ENCODE data around the gene MAP2K5. TPM values are rescaled to one million over a fixed set of nuclear protein-coding genes. Genes with fewer than 3 reads are reported as not detected.
A peak's percentile ranks its signal among the peaks of the same experiment; 100 is the strongest.

The MAP2K5 gene
- total and polyA plus RNA-seq, 8 donors, result 1.8 to 94.6 (median 11.1) TPM

DNA sequence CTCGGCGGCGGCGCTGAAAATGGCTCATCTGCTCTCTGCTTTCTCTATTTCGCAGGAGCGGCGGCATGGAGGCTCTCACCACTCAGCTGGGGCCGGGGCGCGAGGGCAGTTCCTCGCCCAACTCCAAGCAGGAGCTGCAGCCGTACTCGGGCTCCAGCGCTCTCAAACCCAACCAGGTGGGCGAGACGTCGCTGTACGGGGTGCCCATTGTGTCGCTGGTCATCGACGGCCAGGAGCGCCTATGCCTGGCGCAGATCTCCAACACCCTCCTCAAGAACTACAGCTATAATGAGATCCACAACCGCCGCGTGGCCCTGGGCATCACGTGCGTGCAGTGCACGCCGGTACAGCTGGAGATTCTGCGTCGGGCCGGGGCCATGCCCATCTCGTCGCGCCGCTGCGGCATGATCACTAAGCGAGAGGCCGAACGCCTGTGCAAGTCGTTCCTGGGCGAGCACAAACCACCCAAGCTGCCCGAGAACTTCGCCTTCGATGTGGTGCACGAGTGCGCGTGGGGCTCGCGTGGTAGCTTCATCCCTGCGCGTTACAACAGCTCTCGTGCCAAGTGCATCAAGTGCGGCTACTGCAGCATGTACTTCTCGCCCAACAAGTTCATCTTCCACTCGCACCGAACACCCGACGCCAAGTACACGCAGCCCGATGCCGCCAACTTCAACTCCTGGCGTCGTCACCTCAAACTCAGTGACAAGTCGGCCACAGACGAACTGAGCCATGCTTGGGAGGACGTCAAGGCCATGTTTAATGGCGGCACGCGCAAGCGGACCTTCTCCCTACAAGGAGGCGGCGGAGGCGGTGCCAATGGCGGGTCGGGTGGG is 283.6 kb downstream of the MAP2K5 start:
- Histone ChIP-seq H3K36me3 (no peaks in the 10 kb centered on the region), H3K27me3 (peaks cover 92 to 100% (median 100%) of the 10 kb centered on the region in 3 donors), H3K4me1 (peaks cover 49 to 91% (median 80%) of the 10 kb centered on the region in 4 donors), H3K9me3 (peaks cover 0 to 11% (median 0%) of the 10 kb centered on the region in 4 donors), H3K27ac (no peak overlapping the region), H3K4me3 (peak overlapping the region in 2 of 4 donors; percentile 26 to 41)
- DNase-seq, result peak in 1 of 2 donors; percentile 25
- intact Hi-C loops (cut with DNase I; ENCODE audit: low total_unique reads), result no loop called here
- WGBS, 5 donors, result 5 to 12% (median 9%) methylated on average over 48 to 77 of the region's 77 CpGs
- TF ChIP-seq POLR2AphosphoS5 (IDR thresholded peaks at IDR 0.05), result no peak
- TF ChIP-seq EP300 (IDR thresholded peaks at IDR 0.05), result no peak
- TF ChIP-seq POLR2A (IDR thresholded peaks at IDR 0.05), result no peak
- TF ChIP-seq, protein P1, sequence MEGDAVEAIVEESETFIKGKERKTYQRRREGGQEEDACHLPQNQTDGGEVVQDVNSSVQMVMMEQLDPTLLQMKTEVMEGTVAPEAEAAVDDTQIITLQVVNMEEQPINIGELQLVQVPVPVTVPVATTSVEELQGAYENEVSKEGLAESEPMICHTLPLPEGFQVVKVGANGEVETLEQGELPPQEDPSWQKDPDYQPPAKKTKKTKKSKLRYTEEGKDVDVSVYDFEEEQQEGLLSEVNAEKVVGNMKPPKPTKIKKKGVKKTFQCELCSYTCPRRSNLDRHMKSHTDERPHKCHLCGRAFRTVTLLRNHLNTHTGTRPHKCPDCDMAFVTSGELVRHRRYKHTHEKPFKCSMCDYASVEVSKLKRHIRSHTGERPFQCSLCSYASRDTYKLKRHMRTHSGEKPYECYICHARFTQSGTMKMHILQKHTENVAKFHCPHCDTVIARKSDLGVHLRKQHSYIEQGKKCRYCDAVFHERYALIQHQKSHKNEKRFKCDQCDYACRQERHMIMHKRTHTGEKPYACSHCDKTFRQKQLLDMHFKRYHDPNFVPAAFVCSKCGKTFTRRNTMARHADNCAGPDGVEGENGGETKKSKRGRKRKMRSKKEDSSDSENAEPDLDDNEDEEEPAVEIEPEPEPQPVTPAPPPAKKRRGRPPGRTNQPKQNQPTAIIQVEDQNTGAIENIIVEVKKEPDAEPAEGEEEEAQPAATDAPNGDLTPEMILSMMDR (IDR thresholded peaks at IDR 0.05), result no peak

DNA sequence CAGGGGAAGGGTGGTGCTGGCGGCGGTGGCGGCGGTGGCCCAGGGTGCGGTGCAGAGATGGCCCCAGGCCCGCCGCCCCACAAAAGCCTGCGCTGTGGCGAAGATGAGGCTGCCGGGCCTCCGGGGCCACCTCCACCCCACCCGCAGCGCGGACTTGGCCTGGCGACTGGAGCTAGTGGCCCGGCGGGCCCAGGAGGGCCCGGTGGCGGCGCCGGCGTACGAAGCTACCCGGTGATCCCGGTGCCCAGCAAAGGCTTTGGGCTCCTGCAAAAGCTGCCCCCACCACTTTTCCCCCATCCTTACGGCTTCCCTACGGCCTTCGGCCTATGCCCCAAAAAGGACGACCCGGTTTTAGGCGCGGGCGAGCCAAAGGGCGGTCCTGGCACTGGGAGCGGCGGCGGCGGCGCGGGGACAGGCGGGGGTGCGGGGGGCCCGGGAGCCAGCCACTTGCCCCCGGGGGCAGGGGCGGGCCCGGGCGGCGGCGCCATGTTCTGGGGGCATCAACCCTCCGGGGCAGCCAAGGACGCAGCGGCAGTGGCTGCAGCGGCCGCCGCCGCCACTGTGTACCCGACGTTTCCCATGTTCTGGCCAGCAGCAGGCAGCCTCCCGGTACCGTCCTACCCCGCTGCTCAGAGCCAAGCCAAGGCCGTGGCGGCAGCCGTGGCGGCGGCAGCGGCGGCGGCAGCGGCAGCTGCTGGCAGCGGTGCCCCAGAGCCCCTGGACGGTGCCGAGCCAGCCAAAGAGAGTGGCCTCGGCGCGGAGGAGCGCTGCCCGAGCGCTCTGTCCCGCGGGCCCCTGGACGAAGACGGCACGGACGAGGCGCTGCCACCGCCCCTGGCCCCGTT is 284.4 kb downstream of the MAP2K5 start:
- H3K27me3 ChIP-seq, result peaks cover 89 to 100% (median 99%) of the 10 kb centered on the region in 3 donors
- H3K4me3 ChIP-seq, result peak overlapping the region in 1 of 4 donors; percentile 33
- peaks cover 49 to 84% (median 74%) of the 10 kb centered on the region in 4 donors for H3K4me1 ChIP-seq
- peak in 1 of 2 donors; percentile 32 for DNase-seq
- no peaks in the 10 kb centered on the region for H3K36me3 ChIP-seq
- WGBS, 5 donors, result 3 to 12% (median 6%) methylated on average over 30 to 87 of the region's 88 CpGs
- H3K9me3 ChIP-seq, result peaks cover 0 to 11% (median 0%) of the 10 kb centered on the region in 4 donors
- TF ChIP-seq, protein P1 (IDR thresholded peaks at IDR 0.05), result no peak
- TF ChIP-seq EP300 (IDR thresholded peaks at IDR 0.05) (no peak), POLR2AphosphoS5 (IDR thresholded peaks at IDR 0.05) (no peak), POLR2A (IDR thresholded peaks at IDR 0.05) (no peak)
- no peak overlapping the region for H3K27ac ChIP-seq
- intact Hi-C loops (cut with DNase I; ENCODE audit: low total_unique reads), result no loop called here

DNA sequence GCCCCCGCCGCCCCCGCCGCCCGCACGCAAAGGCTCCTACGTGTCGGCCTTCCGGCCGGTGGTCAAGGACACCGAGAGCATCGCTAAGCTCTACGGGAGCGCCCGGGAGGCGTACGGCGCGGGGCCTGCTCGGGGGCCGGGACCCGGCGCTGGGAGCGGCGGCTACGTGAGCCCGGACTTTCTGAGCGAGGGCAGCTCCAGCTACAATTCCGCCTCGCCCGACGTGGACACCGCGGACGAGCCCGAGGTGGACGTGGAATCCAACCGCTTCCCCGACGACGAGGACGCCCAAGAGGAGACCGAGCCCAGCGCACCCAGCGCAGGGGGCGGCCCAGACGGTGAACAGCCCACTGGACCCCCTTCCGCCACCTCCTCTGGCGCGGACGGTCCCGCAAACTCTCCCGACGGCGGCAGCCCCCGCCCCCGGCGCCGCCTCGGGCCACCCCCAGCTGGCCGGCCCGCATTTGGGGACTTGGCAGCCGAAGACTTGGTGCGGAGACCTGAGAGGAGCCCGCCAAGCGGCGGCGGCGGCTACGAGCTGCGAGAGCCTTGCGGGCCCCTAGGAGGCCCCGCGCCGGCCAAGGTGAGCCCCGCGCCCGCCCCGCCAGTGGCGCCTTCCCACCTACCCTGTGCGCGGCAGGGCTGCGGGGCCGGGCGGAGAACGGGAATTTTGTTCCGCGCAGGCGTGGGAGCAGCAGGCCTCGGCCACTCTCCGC is 285.2 kb downstream of the MAP2K5 start:
- peak in 1 of 2 donors; percentile 27 for DNase-seq
- 2 to 7% (median 5%) methylated on average over 7 to 91 of the region's 91 CpGs for whole genome bisulfite sequencing, 5 donors
- H3K36me3 ChIP-seq, result no peaks in the 10 kb centered on the region
- H3K9me3 ChIP-seq, result peaks cover 0 to 11% (median 0%) of the 10 kb centered on the region in 4 donors
- no peak for TF ChIP-seq POLR2A (IDR thresholded peaks at IDR 0.05)
- TF ChIP-seq, protein P1 (IDR thresholded peaks at IDR 0.05), result no peak
- TF ChIP-seq EP300 (IDR thresholded peaks at IDR 0.05), result no peak
- no peak for TF ChIP-seq POLR2AphosphoS5 (IDR thresholded peaks at IDR 0.05)
- peaks cover 88 to 100% (median 99%) of the 10 kb centered on the region in 3 donors for H3K27me3 ChIP-seq
- H3K27ac ChIP-seq, result no peak overlapping the region
- H3K4me3 ChIP-seq, result peak overlapping the region; percentile 3 to 33 (median 14)
- peaks cover 49 to 84% (median 75%) of the 10 kb centered on the region in 4 donors for H3K4me1 ChIP-seq
- intact Hi-C loops (cut with DNase I; ENCODE audit: low total_unique reads), result no loop called here
